IMR-90 (cell line): ENCODE measurements around the gene ALDH1A2. TPM values are rescaled to one million over a fixed set of nuclear protein-coding genes. Genes with fewer than 3 reads are reported as not detected.

Experiments used
- ATAC-seq: fragments of 200-7000 bp; cut with Tn5 transposase; 2 replicates; pipeline ENCODE4 v1.9.1; 2020; ENCODE audit warnings: low read depth, mild to moderate bottlenecking, moderate library complexity
- BruUV-seq: library from RNA; stranded (reverse); fragments of 400-500 nt; replicated peaks from 2 replicates; lab custom pipeline; 2021; lab: Mats Ljungman, UMichigan
- CTCF ChIA-PET: fragments of 300-600 bp; formaldehyde crosslinking; extraction: SDS; loops from one replicate; lab custom pipeline; 2021; ENCODE audit warnings: antibody characterized with exemption; lab: Yijun Ruan, JAX
- POLR2A ChIA-PET: fragments of 300-600 bp; sonication (Branson Sonifier 250); formaldehyde crosslinking; loops from one replicate; lab custom pipeline; 2022; ENCODE audit warnings: antibody characterized with exemption; ENCODE audit not compliant: unreplicated experiment; lab: Charles Lee
- DNase-seq: peaks from one replicate; pipeline ENCODE4 v3.0.0; 2013
- H2AFZ ChIP-seq: replicated peaks from 2 replicates; pipeline ENCODE3; 2013; ENCODE audit warnings: low read length, mild to moderate bottlenecking; ENCODE audit not compliant: poor library complexity
- H2AK5ac ChIP-seq: 2 replicates; pipeline ENCODE4 v1.6.1; 2013; ENCODE audit warnings: low read depth, low read length, inconsistent platforms
- H2AK9ac ChIP-seq: replicated peaks from 2 replicates; pipeline ENCODE3; 2013; ENCODE audit warnings: mild to moderate bottlenecking, low read depth, low read length, moderate library complexity; ENCODE audit not compliant: poor library complexity
- H2BK120ac ChIP-seq: 2 replicates; pipeline ENCODE4 v1.6.1; 2013; ENCODE audit warnings: low read depth, low read length, inconsistent platforms
- H2BK15ac ChIP-seq: 3 replicates; pipeline ENCODE4 v1.6.1; 2013; ENCODE audit warnings: low read depth, low read length, inconsistent platforms
- H2BK20ac ChIP-seq: 2 replicates; pipeline ENCODE4 v1.6.1; 2013; ENCODE audit warnings: low read depth, mild to moderate bottlenecking, inconsistent platforms, low read length, moderate library complexity
- H2BK5ac ChIP-seq: 2 replicates; pipeline ENCODE4 v1.6.1; 2013; ENCODE audit warnings: mild to moderate bottlenecking, low read depth, low read length, inconsistent platforms; ENCODE audit not compliant: poor library complexity, severe bottlenecking
- H3K14ac ChIP-seq: replicated peaks from 2 replicates; pipeline ENCODE4 v1.6.1; 2013; ENCODE audit warnings: low read depth, low read length, inconsistent platforms
- H3K18ac ChIP-seq: 2 replicates; pipeline ENCODE4 v1.6.1; 2013; ENCODE audit warnings: low read depth, low read length, control low read depth
- H3K23ac ChIP-seq: 2 replicates; pipeline ENCODE4 v1.6.1; 2013; ENCODE audit warnings: low read depth, low read length, inconsistent platforms
- H3K27ac ChIP-seq: 2 replicates; pipeline ENCODE4 v1.5.1; 2013; ENCODE audit warnings: mild to moderate bottlenecking, control low read depth, low read length; ENCODE audit not compliant: insufficient read depth
- H3K27me3 ChIP-seq: 2 replicates; pipeline ENCODE4 v1.6.1; 2013; ENCODE audit warnings: low read length; ENCODE audit not compliant: control insufficient read depth, insufficient read depth
- H3K36me3 ChIP-seq: 2 replicates; pipeline ENCODE4 v1.6.1; 2013; ENCODE audit warnings: low read length, mixed read lengths; ENCODE audit not compliant: control insufficient read depth, insufficient read depth
- H3K4ac ChIP-seq: 2 replicates; pipeline ENCODE4 v1.6.1; 2013; ENCODE audit warnings: low read depth, low read length, inconsistent platforms
- H3K4me1 ChIP-seq: 2 replicates; pipeline ENCODE4 v1.6.1; 2013; ENCODE audit warnings: low read length, mixed read lengths; ENCODE audit not compliant: control insufficient read depth, insufficient read depth
- H3K4me2 ChIP-seq: 2 replicates; pipeline ENCODE4 v1.6.1; 2013; ENCODE audit warnings: low read depth, mild to moderate bottlenecking, control low read depth, low read length, moderate library complexity
- H3K4me3 ChIP-seq: 2 replicates; pipeline ENCODE4 v1.5.1; 2013; ENCODE audit warnings: low read depth, mild to moderate bottlenecking, control low read depth, low read length, moderate library complexity; ENCODE audit not compliant: insufficient read depth
- H3K56ac ChIP-seq: 2 replicates; pipeline ENCODE4 v1.6.1; 2013; ENCODE audit warnings: low read length, inconsistent platforms; ENCODE audit not compliant: insufficient read depth; ENCODE audit errors: extremely low read depth
- H3K79me1 ChIP-seq, 2 experiments: 2 replicates each; pipeline ENCODE4 v1.6.1; 2013; ENCODE audit warnings: low read length in 2 of 2, inconsistent platforms in 1 of 2, low read depth in 1 of 2
- H3K9ac ChIP-seq: 2 replicates; pipeline ENCODE4 v1.6.1; 2013; ENCODE audit warnings: low read depth, low read length, control low read depth
- H3K9me1 ChIP-seq: 2 replicates; pipeline ENCODE4 v1.6.1; 2013; ENCODE audit warnings: low read length, inconsistent platforms; ENCODE audit not compliant: insufficient read depth
- H3K9me3 ChIP-seq: 2 replicates; pipeline ENCODE4 v1.6.1; 2013; ENCODE audit warnings: low read length; ENCODE audit not compliant: control insufficient read depth, insufficient read depth
- H4K20me1 ChIP-seq: 2 replicates; pipeline ENCODE4 v1.6.1; 2013; ENCODE audit warnings: low read length, inconsistent platforms; ENCODE audit not compliant: insufficient read depth
- H4K5ac ChIP-seq: 2 replicates; pipeline ENCODE4 v1.6.1; 2013; ENCODE audit warnings: mild to moderate bottlenecking, low read depth, low read length, control low read depth
- H4K8ac ChIP-seq, 2 experiments: 2 replicates each; pipeline ENCODE4 v1.6.1; 2013; ENCODE audit warnings: low read depth in 2 of 2, low read length in 2 of 2, control low read depth in 1 of 2, inconsistent platforms in 1 of 2
- H4K91ac ChIP-seq: 2 replicates; pipeline ENCODE4 v1.6.1; 2013; ENCODE audit warnings: low read depth, low read length, inconsistent platforms; ENCODE audit not compliant: insufficient read depth
- BHLHE40 ChIP-seq: fragments of 150-350 bp; IDR thresholded peaks from 2 replicates; pipeline ENCODE4 v1.6.1; 2016; ENCODE audit warnings: mild to moderate bottlenecking, low read depth, low read length
- CEBPB ChIP-seq: IDR thresholded peaks from 2 replicates; pipeline ENCODE4 v1.6.1; 2012; ENCODE audit warnings: low read depth, low read length, improper control_type of control experiment
- CHD1 ChIP-seq: IDR thresholded peaks from 2 replicates; pipeline ENCODE4 v1.6.1; 2012; ENCODE audit warnings: low read depth, low read length, improper control_type of control experiment
- FOS ChIP-seq: fragments of 150-350 bp; IDR thresholded peaks from 2 replicates; pipeline ENCODE4 v1.6.1; 2016; ENCODE audit warnings: low read depth, low read length
- MAFK ChIP-seq: IDR thresholded peaks from 2 replicates; pipeline ENCODE4 v1.6.1; 2012; ENCODE audit warnings: low read depth, low read length, improper control_type of control experiment
- MAZ ChIP-seq: IDR thresholded peaks from 2 replicates; pipeline ENCODE4 v1.6.1; 2012; ENCODE audit warnings: low read depth, mild to moderate bottlenecking, low read length, improper control_type of control experiment, moderate library complexity, borderline replicate concordance
- MXI1 ChIP-seq: IDR thresholded peaks from 2 replicates; pipeline ENCODE4 v1.6.1; 2012; ENCODE audit warnings: low read depth, mild to moderate bottlenecking, low read length, moderate library complexity, borderline replicate concordance
- NFE2L2 ChIP-seq: fragments of 150-350 bp; IDR thresholded peaks from 2 replicates; pipeline ENCODE4 v1.6.1; 2016; ENCODE audit warnings: low read depth, mild to moderate bottlenecking, low read length
- POLR2A ChIP-seq: IDR thresholded peaks from 2 replicates; pipeline ENCODE4 v1.6.1; 2012; ENCODE audit warnings: mild to moderate bottlenecking, low read depth, low read length
- RAD21 ChIP-seq: IDR thresholded peaks from 2 replicates; pipeline ENCODE4 v1.6.1; 2012; ENCODE audit warnings: low read length, improper control_type of control experiment
- RCOR1 ChIP-seq: IDR thresholded peaks from 2 replicates; pipeline ENCODE4 v1.6.1; 2012; ENCODE audit warnings: mild to moderate bottlenecking, low read length, improper control_type of control experiment; ENCODE audit not compliant: insufficient replicate concordance
- RFX5 ChIP-seq: IDR thresholded peaks from 2 replicates; pipeline ENCODE4 v1.8.0; 2012; ENCODE audit warnings: low read depth, mild to moderate bottlenecking, low read length, moderate library complexity
- WGBS, 2 experiments: methylation state at CpG; one replicate each; pipeline versions ENCODE4 v1.1.5 to v1.1.7; 2013; ENCODE audit warnings: missing lambda C conversion rate in 2 of 2; ENCODE audit not compliant: insufficient read length in 1 of 2; ENCODE audit errors: extremely low coverage in 2 of 2; 5-methylcytosine and 5-hydroxymethylcytosine counted together
- dilution Hi-C: fragments of 300-500 bp; cut with HindIII; formaldehyde crosslinking; loops from one replicate; pipeline ENCODE4 v1.14.3; 2018; ENCODE audit warnings: low sequenced_read_pairs; ENCODE audit not compliant: unreplicated experiment
- in situ Hi-C: fragments of 300-500 bp; cut with MboI; formaldehyde crosslinking; loops from 3 replicates; pipeline ENCODE4 v1.14.3; 2019; ENCODE audit warnings: low sequenced_read_pairs, inconsistent platforms, mixed read lengths
- intact Hi-C: fragments of 100-400 bp; cut with micrococcal nuclease; formaldehyde crosslinking; loops from 2 replicates; pipeline ENCODE4 v1.10.0; 2022
- polyA plus RNA-seq, 3 experiments: library from polyadenylated mRNA; depleted of rRNA; stranded (reverse); fragments of >200 nt; gene quantifications; 2 replicates each; pipeline ENCODE4 v1.2.3, GENCODE V29; 2012; ENCODE audit warnings: low replicate concordance in 1 of 3
- total RNA-seq: library from RNA; depleted of rRNA; stranded (reverse); fragments of >200 nt; gene quantifications from 2 replicates; pipeline ENCODE4 v1.2.3, GENCODE V29; 2012
- TF ChIP-seq, protein P1 (sequence below): fragments of 150-350 bp; IDR thresholded peaks from 2 replicates; pipeline ENCODE4 v1.6.1; 2016; ENCODE audit warnings: low read depth, mild to moderate bottlenecking, low read length, moderate library complexity, borderline replicate concordance
- TF ChIP-seq, protein P2 (sequence below): fragments of 150-350 bp; IDR thresholded peaks from 2 replicates; pipeline ENCODE4 v1.6.1; 2017; ENCODE audit warnings: mild to moderate bottlenecking, antibody characterized with exemption, low read length, low read depth
- TF ChIP-seq, protein P3 (sequence below): conservative IDR thresholded peaks from 2 replicates; pipeline ENCODE4 v1.5.1; 2012; ENCODE audit warnings: mild to moderate bottlenecking, low read depth, low read length, improper control_type of control experiment

ALDH1A2 gene
- total and polyA plus RNA-seq, 2 of the 4 experiments (the other 2 are of a cell fraction): not detected

DNA sequence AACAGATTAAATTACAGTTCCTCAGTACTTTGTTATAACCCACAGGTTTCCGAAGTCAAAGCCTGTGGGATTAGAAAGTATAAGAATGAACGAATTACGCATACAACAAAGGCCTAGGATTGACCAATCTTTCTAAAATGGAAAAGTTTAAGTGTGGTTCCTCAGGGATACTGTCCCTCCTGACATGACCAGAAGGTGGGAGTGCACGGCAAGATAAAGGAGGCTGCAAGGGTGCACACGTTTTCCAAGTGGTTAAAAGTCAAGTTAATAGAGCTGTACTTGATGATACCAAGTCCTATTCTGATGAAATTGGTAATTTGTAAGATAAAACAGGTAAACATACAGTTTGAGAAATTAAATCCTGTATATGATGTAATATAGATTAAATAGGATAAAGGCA is 96.2 kb downstream of the ALDH1A2 start:
- POLR2A ChIA-PET: no interaction called here
- dilution Hi-C loops: no loop called here

More for the DNA sequence above, 96.2 kb downstream of the ALDH1A2 start:
- Histone ChIP-seq H3K36me3 (no peaks in the 10 kb centered on the region), H3K9me1 (no peaks in the 10 kb centered on the region), H3K4ac (no peak overlapping the region), H4K8ac (no peak overlapping the region), H3K9me3 (no peaks in the 10 kb centered on the region), H2BK20ac (no peak overlapping the region), H3K56ac (no peak overlapping the region), H3K27ac (no peak overlapping the region), H2BK15ac (no peak overlapping the region), H4K20me1 (no peaks in the 10 kb centered on the region), H3K4me2 (no peak overlapping the region), H2BK120ac (no peak overlapping the region), H2AK9ac (no peak overlapping the region), H2AFZ (no peak overlapping the region), H3K23ac (no peak overlapping the region), H3K27me3 (no peaks in the 10 kb centered on the region; the same call in 1 of the 2 replicates), H3K4me1 (no peaks in the 10 kb centered on the region), H4K91ac (no peak overlapping the region), H4K5ac (no peak overlapping the region), H2AK5ac (no peak overlapping the region), H2BK5ac (no peak overlapping the region), H3K9ac (no peak overlapping the region), H3K14ac (no peak overlapping the region), H3K79me1 (no peaks in the 10 kb centered on the region), H3K18ac (no peak overlapping the region), H3K4me3 (no peak overlapping the region)
- intact Hi-C loops: no loop called here
- BruUV-seq: no TSS peak
- in situ Hi-C loops: no loop called here
- CTCF ChIA-PET: no interaction called here
- no peak for ATAC-seq
- no peak for DNase-seq
- WGBS, 2 experiments: 44% methylated on average over 4 of the region's 5 CpGs; no CpG with 5 or more reads in 1 of the 2 experiments
- TF ChIP-seq BHLHE40: no peak
- TF ChIP-seq RFX5: no peak
- TF ChIP-seq, protein P1, sequence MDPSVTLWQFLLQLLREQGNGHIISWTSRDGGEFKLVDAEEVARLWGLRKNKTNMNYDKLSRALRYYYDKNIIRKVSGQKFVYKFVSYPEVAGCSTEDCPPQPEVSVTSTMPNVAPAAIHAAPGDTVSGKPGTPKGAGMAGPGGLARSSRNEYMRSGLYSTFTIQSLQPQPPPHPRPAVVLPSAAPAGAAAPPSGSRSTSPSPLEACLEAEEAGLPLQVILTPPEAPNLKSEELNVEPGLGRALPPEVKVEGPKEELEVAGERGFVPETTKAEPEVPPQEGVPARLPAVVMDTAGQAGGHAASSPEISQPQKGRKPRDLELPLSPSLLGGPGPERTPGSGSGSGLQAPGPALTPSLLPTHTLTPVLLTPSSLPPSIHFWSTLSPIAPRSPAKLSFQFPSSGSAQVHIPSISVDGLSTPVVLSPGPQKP: no peak
- no peak for TF ChIP-seq FOS
- TF ChIP-seq MAFK: no peak
- TF ChIP-seq RCOR1: no peak
- TF ChIP-seq MAZ: no peak
- no peak for TF ChIP-seq RAD21
- no peak for TF ChIP-seq CHD1
- TF ChIP-seq MXI1: no peak
- TF ChIP-seq, protein P2, sequence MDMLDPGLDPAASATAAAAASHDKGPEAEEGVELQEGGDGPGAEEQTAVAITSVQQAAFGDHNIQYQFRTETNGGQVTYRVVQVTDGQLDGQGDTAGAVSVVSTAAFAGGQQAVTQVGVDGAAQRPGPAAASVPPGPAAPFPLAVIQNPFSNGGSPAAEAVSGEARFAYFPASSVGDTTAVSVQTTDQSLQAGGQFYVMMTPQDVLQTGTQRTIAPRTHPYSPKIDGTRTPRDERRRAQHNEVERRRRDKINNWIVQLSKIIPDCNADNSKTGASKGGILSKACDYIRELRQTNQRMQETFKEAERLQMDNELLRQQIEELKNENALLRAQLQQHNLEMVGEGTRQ: no peak
- TF ChIP-seq POLR2A: no peak
- no peak for TF ChIP-seq CEBPB
- TF ChIP-seq NFE2L2: no peak
- TF ChIP-seq, protein P3, sequence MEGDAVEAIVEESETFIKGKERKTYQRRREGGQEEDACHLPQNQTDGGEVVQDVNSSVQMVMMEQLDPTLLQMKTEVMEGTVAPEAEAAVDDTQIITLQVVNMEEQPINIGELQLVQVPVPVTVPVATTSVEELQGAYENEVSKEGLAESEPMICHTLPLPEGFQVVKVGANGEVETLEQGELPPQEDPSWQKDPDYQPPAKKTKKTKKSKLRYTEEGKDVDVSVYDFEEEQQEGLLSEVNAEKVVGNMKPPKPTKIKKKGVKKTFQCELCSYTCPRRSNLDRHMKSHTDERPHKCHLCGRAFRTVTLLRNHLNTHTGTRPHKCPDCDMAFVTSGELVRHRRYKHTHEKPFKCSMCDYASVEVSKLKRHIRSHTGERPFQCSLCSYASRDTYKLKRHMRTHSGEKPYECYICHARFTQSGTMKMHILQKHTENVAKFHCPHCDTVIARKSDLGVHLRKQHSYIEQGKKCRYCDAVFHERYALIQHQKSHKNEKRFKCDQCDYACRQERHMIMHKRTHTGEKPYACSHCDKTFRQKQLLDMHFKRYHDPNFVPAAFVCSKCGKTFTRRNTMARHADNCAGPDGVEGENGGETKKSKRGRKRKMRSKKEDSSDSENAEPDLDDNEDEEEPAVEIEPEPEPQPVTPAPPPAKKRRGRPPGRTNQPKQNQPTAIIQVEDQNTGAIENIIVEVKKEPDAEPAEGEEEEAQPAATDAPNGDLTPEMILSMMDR: no peak
